HG02852 (cell line): ENCODE data around the gene SLC5A8.
"Not testable (repeated sequence)": the region's sequence is repeated elsewhere in the genome, so short reads cannot be mapped to it uniquely, and the experiment has no call there.

ENCODE experiments used
- ATAC-seq: cut with Tn5 transposase; IDR thresholded peaks from one replicate; pipeline ENCODE4 v1.9.1; 2021; ENCODE audit warnings: mild to moderate bottlenecking, moderate library complexity; ENCODE audit not compliant: unreplicated experiment

SLC5A8 gene

DNA sequence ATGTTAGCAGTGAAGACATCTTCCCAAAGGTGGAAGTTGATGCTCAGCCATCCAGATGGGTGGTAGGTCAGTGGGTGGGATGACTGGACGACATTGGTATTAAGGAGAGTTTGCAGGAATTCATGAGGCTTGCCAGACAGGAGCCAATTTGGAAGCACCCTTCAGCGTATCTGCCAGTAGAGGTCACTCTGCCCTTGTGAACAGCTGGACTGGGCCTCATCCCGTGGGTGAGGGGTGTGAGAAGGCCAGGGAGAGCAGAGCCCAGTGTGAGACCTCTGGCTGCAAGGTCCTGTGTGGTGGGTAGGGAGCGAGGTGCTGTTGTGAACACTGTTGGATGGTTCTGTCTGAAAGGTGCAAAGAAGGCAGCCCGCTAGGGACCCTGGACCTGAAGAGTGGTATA, 37.7 kb downstream of the SLC5A8 start:
- ATAC-seq: no peak

DNA sequence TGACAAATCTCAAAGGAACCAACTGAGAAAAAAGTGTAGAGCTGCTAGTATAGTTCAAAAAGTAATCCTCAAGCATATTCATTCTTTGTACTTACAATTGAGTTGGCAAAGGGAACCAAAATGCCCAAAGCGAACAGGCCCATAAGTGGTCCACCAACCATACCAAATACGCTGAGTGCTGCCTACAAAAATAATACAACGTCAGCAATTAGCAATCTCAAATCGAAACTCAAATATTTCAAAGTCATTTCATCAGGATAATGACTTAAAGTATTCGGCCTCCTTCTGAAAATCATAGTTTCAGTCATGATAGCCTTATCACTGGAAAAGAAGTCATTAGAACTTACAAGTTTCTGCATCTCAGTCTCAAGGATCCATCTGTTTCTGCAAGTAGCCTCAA, 42.0 kb downstream of the SLC5A8 start:
- ATAC-seq: no peak

DNA sequence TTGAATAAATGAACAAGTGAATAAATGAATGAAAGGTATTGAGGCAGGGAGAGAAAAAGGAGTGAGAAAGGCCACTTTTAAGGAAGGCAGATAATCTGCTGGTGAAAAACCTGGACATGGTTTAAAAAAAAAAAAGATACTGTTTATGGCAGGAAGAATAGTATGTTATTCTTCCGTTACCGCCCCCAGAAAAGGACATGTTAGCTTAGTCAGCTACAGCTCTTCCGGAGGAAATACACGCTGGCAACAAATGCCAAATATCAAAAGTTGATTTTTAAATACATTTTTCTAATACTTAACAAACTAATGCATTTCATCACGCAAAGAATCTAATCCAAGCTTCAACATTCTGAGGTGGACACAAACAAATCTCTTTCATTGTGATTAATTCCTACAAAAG, 43.2 kb downstream of the SLC5A8 start:
- ATAC-seq: no peak

DNA sequence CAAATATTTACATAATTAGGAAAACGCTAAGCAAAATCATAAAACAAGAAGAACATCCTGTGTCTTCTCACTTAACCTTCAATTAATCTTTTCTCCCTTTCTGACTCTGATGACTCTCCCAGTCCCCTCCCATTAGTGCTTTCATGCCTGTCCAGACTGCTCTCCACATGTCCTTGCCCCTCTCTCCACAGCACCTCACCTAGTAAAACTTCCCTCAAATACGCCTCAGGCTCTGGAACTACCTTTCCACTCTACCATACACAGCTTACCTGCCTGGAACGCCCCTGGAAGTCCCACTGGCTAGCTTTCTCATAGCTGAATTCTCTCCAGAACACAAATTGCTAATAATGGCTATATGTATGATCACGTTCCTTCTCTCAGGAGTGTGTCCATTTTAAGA, 44.7 kb downstream of the SLC5A8 start:
- no peak for ATAC-seq

DNA sequence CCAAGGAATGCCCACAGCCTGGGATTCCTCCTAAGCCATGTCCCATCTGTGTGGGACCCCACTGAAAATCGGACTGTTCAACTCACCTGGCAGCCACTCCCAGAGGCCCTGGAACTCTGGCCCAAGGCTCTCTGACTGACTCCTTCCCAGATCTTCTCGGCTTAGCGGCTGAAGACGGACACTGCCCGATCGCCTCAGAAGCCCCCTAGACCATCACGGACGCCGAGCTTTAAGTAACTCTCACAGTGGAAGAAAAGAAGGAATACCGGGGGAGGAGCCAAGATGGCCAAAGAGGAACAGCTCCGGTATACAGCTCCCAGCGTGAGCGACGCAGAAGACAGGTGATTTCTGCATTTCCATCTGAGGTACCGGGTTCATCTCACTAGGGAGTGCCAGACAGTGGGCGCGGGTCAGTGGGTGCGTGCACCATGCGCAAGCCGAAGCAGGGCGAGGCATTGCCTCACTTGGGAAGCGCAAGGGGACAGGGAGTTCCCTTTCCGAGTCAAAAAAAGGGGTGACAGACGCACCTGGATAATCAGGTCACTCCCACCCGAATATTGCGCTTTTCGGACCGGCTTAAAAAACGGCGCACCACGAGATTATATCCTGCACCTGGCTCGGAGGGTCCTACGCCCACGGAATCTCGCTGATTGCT, 64.1 kb downstream of the SLC5A8 start:
- not testable (repeated sequence) for ATAC-seq

DNA sequence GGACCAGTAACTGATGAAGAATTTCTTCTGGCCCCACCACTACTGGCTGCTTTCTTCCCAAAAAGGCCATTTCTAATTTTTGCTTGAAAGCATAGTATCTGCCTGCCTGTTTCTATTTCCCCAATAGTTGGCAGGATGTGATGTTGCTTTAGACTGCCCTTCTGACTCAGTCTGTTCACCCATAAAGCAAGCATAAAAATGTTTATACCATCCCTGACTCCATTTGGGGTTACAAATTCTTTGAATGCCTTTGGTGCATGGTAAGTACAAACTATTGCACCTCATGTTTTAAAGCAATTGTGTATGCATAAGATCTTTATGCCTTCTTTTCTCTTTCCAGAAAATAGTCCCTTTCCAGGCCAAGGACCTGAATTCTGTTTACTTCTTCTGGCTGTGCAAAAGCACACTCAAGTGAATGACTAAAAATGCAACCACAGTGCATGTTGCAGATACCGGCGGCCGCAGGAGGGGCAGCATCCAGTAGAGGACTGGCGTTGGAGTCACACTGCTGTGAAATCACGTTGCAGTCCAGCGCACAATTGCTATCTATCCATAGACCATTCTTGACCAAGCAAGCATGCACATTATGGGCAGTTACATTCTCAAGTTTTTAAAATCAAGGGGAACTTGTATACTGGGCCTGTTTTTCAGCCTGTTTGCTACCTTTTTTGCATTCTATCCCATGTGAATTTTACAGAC, 82.4 kb downstream of the SLC5A8 start:
- no peak for ATAC-seq

DNA sequence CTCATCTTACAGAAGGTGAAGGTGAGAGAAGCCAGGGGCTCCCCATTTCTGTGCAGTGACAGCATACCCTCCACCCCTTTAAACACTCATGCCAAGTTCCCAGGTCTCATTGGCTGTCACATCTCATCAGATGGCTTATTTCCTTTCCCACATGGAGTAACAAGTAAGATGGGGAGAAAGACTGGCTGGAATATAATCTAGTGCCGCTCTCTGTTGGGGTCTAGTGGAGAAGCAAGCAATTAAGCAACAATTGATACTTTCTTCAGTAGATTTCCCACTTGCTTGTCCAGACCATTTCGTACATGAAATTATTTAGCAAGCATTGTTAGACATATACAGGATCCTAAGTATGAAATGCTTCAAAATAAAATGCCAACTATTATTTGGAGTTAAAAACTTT, 92.2 kb downstream of the SLC5A8 start:
- no peak for ATAC-seq

DNA sequence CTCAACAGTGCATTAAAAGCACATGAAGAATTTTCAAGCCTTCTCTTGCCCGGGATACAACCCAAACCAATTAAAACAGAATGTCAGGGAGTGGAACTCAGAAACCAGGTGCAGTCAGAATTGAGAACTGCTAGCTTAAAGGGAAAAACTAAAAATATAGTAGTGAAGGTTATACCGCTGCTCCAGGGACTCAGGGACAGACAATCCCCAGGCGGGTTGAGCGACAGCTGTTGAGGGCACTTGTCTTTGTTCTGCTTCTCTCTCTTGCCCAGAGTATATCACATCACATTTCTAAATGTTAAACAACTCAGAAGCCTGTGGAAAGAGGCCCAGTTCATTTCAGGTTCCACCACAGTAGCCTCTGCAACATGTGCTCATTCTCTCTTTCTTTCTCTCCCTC, 93.1 kb downstream of the SLC5A8 start:
- ATAC-seq: no peak

DNA sequence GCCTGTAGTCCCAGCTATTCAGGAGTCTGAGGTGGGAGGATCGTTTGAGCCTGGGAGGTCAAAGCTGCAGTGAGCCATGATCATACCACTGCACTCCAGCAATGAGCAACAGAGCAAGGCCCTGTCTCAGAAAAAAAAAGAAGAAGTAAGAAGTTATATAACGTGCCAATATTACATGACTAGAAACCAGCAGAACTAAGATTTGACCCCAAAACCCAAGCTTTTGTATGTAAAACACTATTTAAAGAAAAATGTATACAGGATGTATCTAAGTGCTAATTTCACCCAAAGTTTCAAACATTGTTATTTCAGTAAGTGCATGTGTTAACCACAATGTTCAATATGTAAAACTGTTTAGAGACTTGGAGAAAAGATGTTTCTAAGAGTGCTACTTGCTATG, 94.7 kb downstream of the SLC5A8 start:
- no peak for ATAC-seq

DNA sequence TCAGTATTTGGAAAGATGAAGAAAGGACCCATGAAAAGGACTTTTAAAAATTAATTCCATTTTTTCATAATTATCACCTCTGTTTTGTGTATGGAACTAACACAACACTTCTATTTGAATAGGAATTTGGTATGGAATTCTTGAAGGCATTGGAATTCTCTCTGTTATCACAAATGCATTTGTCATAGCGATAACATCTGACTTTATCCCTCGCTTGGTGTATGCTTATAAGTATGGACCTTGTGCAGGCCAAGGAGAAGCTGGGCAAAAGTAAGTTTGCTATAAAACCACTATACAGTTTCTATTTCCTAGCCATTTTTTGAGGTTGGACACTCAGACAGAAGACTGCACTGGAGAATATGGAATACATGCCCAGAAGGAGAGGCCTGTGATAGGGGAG, 98.6 kb downstream of the SLC5A8 start:
- ATAC-seq: no peak

DNA sequence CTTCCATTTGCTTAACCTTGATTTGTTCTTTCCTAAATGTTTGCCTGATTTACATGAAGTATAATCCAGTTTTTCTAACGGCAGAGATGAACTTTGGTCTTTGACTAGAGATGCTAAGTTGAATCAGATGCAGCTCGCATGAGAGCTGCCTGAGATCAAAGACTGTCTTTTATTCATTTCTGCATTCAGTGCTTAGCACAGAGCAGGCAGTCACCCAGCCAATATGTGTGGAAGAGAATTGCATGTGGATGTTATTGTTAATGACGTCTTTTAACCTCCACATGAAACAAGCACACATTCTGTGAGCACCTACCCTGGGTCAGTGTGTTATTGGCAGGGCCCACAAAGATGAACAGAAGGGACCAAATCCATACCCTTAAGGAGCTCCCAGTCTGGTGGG, 99.2 kb downstream of the SLC5A8 start:
- no peak for ATAC-seq

DNA sequence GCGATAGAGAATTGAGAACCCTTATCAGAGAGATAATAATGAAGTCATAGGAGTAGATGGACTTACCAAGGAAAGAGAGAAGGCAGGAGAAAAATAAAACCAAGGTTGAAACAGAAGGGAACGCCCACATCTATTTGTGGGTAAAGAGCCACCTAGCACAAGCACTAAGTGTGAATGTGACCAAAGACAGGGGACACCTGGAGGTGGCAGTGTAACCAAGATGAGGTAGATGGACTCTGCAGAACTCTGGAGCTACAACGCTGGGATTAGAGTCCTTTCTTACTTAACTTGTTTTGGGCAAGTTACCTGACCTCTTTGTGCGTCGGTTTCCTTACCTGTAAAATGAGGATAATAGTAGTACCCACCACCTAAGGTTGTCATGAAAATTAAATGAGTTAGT, 101.9 kb downstream of the SLC5A8 start:
- no peak for ATAC-seq

DNA sequence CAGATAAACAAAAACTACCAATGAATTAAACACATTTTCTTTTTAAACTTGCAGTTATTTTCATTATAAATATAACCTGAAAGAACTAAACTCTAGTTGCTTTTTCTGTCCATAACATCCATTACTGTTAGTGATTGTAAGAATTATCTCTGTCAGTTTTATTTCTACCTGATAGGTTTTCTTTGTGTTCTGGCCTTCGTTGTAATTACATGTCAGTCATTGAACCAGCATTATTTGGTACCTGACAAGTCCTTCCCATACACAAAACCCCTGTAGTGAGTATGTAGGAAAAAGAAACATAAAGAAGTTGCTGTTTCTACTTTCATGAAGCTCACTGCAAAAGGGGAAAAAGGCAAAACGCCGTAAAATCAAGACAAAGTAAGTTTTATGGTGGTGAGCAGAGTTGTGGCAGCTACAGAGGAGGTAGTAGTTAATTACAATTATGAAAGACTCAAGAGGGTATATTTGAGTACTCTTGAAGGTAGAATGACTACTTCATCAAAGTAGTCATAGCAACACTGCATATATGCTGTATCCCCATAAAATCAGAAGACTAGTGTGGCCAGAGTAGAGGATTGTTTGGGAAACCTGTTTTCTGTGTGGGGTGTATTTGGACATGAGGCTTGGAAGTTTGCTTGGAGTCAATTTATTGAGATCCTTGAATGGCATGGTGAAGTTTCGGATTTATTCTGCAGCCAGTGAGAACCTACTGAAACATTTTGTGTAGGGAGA, 102.8 kb downstream of the SLC5A8 start:
- no peak for ATAC-seq
